Parathyroid adenoma (tissue), 2 donors: Measurements from ENCODE around the gene BMP6.

ENCODE experiments used
- H2AFZ ChIP-seq: fragments of 300-600 bp; sonication (generic); one replicate; pipeline ENCODE4 v1.7.0; 2017; ENCODE audit warnings: antibody characterized with exemption, mild to moderate bottlenecking
- H3K27ac ChIP-seq: fragments of 300-600 bp; sonication (generic); one replicate; pipeline ENCODE4 v1.7.0; 2017
- H3K27me3 ChIP-seq: fragments of 300-600 bp; sonication (generic); one replicate; pipeline ENCODE4 v1.7.0; 2017; ENCODE audit warnings: low read length; ENCODE audit not compliant: control insufficient read depth, insufficient read depth
- H3K36me3 ChIP-seq: fragments of 300-600 bp; sonication (generic); one replicate; pipeline ENCODE4 v1.7.0; 2017; ENCODE audit warnings: low read length; ENCODE audit not compliant: control insufficient read depth, insufficient read depth
- H3K4me1 ChIP-seq: fragments of 300-600 bp; sonication (generic); one replicate; pipeline ENCODE4 v1.7.0; 2017; ENCODE audit warnings: control low read depth
- H3K4me2 ChIP-seq: fragments of 300-600 bp; sonication (generic); one replicate; pipeline ENCODE4 v1.7.0; 2017; ENCODE audit warnings: low read length
- H3K4me3 ChIP-seq: fragments of 300-600 bp; sonication (generic); one replicate; pipeline ENCODE4 v1.7.0; 2017; ENCODE audit warnings: low read depth, low read length
- H3K79me2 ChIP-seq: fragments of 300-600 bp; sonication (generic); one replicate; pipeline ENCODE4 v1.7.0; 2017; ENCODE audit warnings: control low read depth
- H3K9ac ChIP-seq: fragments of 300-600 bp; sonication (generic); one replicate; pipeline ENCODE4 v1.7.0; 2017; ENCODE audit warnings: mild to moderate bottlenecking
- H3K9me3 ChIP-seq: fragments of 300-600 bp; sonication (generic); one replicate; pipeline ENCODE4 v1.7.0; 2017; ENCODE audit warnings: low read length; ENCODE audit not compliant: control insufficient read depth
- TF ChIP-seq, protein P1 (sequence below): fragments of 300-600 bp; sonication (generic); IDR thresholded peaks from one replicate; pipeline ENCODE4 v1.7.0; 2017; ENCODE audit warnings: antibody characterized with exemption, mild to moderate bottlenecking
- donor health status: primary hyperparathyroidism.

BMP6 gene

DNA sequence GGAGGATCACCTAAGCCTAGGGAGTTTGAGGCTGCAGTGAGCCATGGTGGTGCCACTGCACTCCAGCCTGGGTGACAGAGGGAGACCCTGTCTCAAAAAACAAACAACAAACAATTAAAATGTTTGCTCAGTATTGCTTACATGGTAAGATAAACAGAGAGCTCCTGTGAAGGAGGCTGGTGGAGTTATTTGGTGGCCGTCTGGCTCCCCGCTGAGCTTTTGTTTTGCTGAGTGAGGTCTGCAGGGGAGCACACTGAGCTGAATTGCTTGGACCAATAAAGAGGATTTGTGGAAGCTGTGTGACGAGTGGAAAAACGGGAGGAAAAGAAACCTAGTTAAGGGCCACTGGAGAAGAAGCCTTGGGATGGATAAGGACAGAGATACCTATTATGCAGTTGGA lies 41.1 kb upstream of the BMP6 start:
- no peaks in the 10 kb centered on the region for H3K4me1 ChIP-seq

DNA sequence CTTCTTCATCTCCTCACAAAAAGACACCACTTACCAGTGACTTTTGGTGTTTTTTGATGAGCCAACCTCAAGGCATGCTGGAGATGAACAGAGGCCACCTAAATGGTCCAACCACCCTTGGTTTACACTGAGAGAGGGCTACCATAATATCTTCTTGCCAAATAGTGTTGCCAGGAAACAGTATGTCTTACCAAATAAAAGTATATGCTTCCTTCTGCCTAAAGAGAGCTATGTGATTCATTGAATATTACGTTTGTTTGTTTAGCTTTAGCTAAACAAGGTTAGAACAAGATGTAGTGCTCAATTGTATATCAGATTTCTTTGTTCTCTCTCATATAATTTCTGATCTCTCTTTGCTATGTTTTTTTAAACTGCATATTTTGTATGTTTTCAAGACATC lies 40.6 kb upstream of the BMP6 start:
- no peak overlapping the region for H2AFZ ChIP-seq
- no peaks in the 10 kb centered on the region for H3K36me3 ChIP-seq
- TF ChIP-seq, protein P1, sequence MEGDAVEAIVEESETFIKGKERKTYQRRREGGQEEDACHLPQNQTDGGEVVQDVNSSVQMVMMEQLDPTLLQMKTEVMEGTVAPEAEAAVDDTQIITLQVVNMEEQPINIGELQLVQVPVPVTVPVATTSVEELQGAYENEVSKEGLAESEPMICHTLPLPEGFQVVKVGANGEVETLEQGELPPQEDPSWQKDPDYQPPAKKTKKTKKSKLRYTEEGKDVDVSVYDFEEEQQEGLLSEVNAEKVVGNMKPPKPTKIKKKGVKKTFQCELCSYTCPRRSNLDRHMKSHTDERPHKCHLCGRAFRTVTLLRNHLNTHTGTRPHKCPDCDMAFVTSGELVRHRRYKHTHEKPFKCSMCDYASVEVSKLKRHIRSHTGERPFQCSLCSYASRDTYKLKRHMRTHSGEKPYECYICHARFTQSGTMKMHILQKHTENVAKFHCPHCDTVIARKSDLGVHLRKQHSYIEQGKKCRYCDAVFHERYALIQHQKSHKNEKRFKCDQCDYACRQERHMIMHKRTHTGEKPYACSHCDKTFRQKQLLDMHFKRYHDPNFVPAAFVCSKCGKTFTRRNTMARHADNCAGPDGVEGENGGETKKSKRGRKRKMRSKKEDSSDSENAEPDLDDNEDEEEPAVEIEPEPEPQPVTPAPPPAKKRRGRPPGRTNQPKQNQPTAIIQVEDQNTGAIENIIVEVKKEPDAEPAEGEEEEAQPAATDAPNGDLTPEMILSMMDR: no peak
- H3K27me3 ChIP-seq: no peaks in the 10 kb centered on the region
- H3K4me3 ChIP-seq: no peak overlapping the region
- H3K4me2 ChIP-seq: no peak overlapping the region
- no peaks in the 10 kb centered on the region for H3K9me3 ChIP-seq
- H3K4me1 ChIP-seq: no peaks in the 10 kb centered on the region
- no peaks in the 10 kb centered on the region for H3K79me2 ChIP-seq
- H3K27ac ChIP-seq: no peak overlapping the region
- H3K9ac ChIP-seq: no peak overlapping the region

More for the DNA sequence above, 41.1 kb upstream of the BMP6 start:
- H3K4me3 ChIP-seq: no peak overlapping the region
- no peak overlapping the region for H3K4me2 ChIP-seq
- H3K36me3 ChIP-seq: no peaks in the 10 kb centered on the region
- no peaks in the 10 kb centered on the region for H3K27me3 ChIP-seq
- no peak overlapping the region for H2AFZ ChIP-seq
- no peaks in the 10 kb centered on the region for H3K79me2 ChIP-seq
- no peak overlapping the region for H3K9ac ChIP-seq
- TF ChIP-seq, protein P1: no peak
- no peaks in the 10 kb centered on the region for H3K9me3 ChIP-seq
- H3K27ac ChIP-seq: no peak overlapping the region

DNA sequence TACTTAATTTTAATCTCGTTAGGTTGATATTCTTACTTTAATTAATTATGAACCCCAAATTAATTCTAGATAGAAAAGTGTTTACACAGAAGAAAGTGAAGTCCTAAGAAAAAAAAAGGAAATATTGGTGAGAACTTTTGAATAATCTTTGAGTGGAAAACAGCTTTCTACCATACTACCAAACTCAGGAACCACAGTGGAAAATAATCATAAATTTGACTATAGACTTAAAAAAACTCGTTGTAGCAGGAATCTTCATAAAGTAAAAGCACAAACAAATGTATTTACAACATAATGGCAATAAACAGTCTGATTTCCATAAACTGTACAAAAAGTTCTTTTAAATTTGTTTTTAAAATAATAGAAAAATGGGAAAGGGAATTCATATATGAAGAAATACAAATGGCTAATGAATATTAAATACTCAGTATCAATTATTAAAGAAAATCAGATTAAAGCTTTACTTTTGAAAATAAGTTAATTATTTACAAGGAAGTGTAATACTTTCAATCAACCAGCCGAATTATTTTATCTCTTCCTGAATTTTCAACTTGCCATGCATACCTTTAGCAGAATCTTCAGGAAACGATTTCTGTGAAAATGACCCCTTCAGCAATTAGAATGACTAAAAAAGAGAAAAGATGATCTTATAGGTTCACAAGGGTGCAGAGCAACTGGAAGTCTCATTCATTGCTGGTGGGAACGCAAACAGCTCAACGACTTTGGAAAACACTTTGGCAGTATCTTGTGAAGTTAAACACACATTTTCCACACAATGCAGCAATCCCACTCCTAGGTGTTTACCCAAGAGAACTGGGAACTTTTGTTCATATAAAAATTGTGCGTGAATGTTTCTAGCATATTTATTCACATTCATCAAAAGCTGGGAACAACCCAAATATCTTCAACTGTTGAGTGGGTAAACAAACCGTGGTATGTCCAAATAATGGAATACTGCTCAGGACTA lies 38.5 kb upstream of the BMP6 start:
- Histone ChIP-seq H3K4me1 (no peaks in the 10 kb centered on the region), H2AFZ (no peak overlapping the region), H3K27me3 (no peaks in the 10 kb centered on the region), H3K9ac (no peak overlapping the region), H3K4me2 (no peak overlapping the region), H3K27ac (no peak overlapping the region), H3K4me3 (no peak overlapping the region), H3K9me3 (no peaks in the 10 kb centered on the region), H3K79me2 (no peaks in the 10 kb centered on the region), H3K36me3 (no peaks in the 10 kb centered on the region)
- TF ChIP-seq, protein P1: no peak

DNA sequence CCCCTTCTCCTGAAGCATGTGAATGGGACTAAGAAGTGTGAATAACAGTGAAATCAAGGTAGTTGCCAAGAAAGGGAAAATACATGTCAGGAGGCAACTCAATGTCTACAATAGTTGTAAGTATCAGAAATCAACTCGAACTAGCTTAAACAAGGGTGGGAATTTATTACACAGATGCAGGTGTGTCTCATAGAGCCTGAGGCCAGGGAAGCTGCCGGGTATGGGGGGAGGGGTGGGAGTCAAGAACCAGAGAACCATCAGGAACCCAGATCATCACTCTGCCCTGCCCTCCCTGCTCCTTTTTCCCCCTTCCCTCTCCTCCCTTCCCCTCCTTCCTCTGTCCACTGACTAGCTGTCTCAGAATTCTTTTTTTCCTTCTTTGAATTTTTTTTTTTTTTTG lies 34.9 kb upstream of the BMP6 start:
- Histone ChIP-seq H3K79me2 (no peaks in the 10 kb centered on the region), H3K27me3 (no peaks in the 10 kb centered on the region), H3K4me2 (no peak overlapping the region), H3K4me1 (no peaks in the 10 kb centered on the region), H3K4me3 (no peak overlapping the region), H3K27ac (no peak overlapping the region), H3K36me3 (no peaks in the 10 kb centered on the region), H2AFZ (no peak overlapping the region), H3K9ac (no peak overlapping the region), H3K9me3 (no peaks in the 10 kb centered on the region)
- TF ChIP-seq, protein P1: no peak
